MM.1S (cell line): ENCODE results near the gene GTF3C2.

ENCODE experiments used
- EZH2 ChIP-seq: fragments of 300-600 bp; sonication (generic); optimal IDR thresholded peaks from 2 replicates; pipeline ENCODE3; 2017; ENCODE audit warnings: low read depth, mild to moderate bottlenecking, antibody characterized with exemption, low read length, mixed read lengths
- EZH2phosphoT487 ChIP-seq: fragments of 300-600 bp; sonication (generic); IDR thresholded peaks from 2 replicates; pipeline ENCODE4 v1.6.1; 2018; ENCODE audit warnings: antibody characterized with exemption, low read length
- TF ChIP-seq, protein P1 (sequence below): fragments of 300-600 bp; sonication (generic); IDR thresholded peaks from 2 replicates; pipeline ENCODE4 v1.5.1; 2016; ENCODE audit warnings: antibody characterized with exemption, low read length, mixed read lengths

DNA sequence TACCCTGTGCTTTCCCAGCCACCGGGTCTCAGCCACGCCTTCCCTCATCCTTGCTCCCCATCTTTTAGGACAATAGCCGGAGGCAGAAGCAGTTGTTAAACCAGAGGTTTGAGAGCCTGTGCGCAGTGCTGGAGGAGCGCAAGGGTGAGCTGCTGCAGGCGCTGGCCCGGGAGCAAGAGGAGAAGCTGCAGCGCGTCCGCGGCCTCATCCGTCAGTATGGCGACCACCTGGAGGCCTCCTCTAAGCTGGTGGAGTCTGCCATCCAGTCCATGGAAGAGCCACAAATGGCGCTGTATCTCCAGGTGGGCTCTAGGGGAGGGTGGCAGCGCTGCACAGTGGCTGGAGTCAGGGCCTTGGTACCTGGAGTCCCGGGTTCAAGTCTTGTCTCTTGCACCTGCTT is 51.0 kb downstream of the GTF3C2 start:
- TF ChIP-seq, protein P1, sequence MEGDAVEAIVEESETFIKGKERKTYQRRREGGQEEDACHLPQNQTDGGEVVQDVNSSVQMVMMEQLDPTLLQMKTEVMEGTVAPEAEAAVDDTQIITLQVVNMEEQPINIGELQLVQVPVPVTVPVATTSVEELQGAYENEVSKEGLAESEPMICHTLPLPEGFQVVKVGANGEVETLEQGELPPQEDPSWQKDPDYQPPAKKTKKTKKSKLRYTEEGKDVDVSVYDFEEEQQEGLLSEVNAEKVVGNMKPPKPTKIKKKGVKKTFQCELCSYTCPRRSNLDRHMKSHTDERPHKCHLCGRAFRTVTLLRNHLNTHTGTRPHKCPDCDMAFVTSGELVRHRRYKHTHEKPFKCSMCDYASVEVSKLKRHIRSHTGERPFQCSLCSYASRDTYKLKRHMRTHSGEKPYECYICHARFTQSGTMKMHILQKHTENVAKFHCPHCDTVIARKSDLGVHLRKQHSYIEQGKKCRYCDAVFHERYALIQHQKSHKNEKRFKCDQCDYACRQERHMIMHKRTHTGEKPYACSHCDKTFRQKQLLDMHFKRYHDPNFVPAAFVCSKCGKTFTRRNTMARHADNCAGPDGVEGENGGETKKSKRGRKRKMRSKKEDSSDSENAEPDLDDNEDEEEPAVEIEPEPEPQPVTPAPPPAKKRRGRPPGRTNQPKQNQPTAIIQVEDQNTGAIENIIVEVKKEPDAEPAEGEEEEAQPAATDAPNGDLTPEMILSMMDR = no peak
- TF ChIP-seq EZH2phosphoT487 = no peak
- TF ChIP-seq EZH2 = no peak
